OCI-M2 (cell line): ENCODE results near the gene GRIN2C.
"Not testable (repeated sequence)": the region's sequence is repeated elsewhere in the genome, so short reads cannot be mapped to it uniquely, and the experiment has no call there.

Source experiments
- DNase-seq: peaks from one replicate; lab custom pipeline; 2025; ENCODE audit not compliant: unreplicated experiment; lab: John Stamatoyannopoulos, UW

GRIN2C gene

GRCh38 chr17:74859459-74860228 is at the start of gene GRIN2C:
GRIN2C (minus strand) TSS chr17:74859885; CDS start chr17:74855092, 4,793 bp downstream.
- no peak for DNase-seq

- not testable (repeated sequence) for DNase-seq
These were observed 49.4 kb upstream of the GRIN2C start for GRCh38 chr17:74909097-74909496.

GRCh38 chr17:74907012-74907411 is 47.3 kb upstream of the GRIN2C start:
- DNase-seq: no peak

- not testable (repeated sequence) for DNase-seq
These were observed 46.6 kb upstream of the GRIN2C start for GRCh38 chr17:74906214-74906793.

GRCh38 chr17:74904687-74905409 is 45.2 kb upstream of the GRIN2C start:
- no peak for DNase-seq

- DNase-seq: no peak
These were observed 44.0 kb upstream of the GRIN2C start for GRCh38 chr17:74903671-74904070.

- no peak for DNase-seq
These were observed 43.3 kb upstream of the GRIN2C start for GRCh38 chr17:74903034-74903433.

GRCh38 chr17:74901353-74902135 is 41.9 kb upstream of the GRIN2C start:
- DNase-seq: no peak

GRCh38 chr17:74900208-74900607 is 40.5 kb upstream of the GRIN2C start:
- DNase-seq: no peak

- DNase-seq: no peak
These were observed 38.8 kb upstream of the GRIN2C start for GRCh38 chr17:74898376-74898946.

- no peak for DNase-seq
These were observed 34.4 kb upstream of the GRIN2C start for GRCh38 chr17:74893936-74894671.

GRCh38 chr17:74892974-74893911 is 33.6 kb upstream of the GRIN2C start, which contains the start of gene FADS6:
FADS6 (minus strand) TSS chr17:74893633; CDS start chr17:74893595, 38 bp downstream.
- no peak for DNase-seq

- DNase-seq: no peak
These were observed 32.5 kb upstream of the GRIN2C start for GRCh38 chr17:74892013-74892841.

- no peak for DNase-seq
These were observed 30.9 kb upstream of the GRIN2C start for GRCh38 chr17:74890554-74890953.

- DNase-seq: no peak
These were observed 28.8 kb upstream of the GRIN2C start for GRCh38 chr17:74888469-74888868.

GRCh38 chr17:74883241-74883745 is 23.6 kb upstream of the GRIN2C start:
- no peak for DNase-seq

- DNase-seq: no peak
These were observed 23.0 kb upstream of the GRIN2C start for GRCh38 chr17:74882517-74883240.
